Measurements from ENCODE around the gene ANXA3.
"Not testable (repeated sequence)": the region's sequence is repeated elsewhere in the genome, so short reads cannot be mapped to it uniquely, and the experiment has no call there.

The ANXA3 gene

DNA sequence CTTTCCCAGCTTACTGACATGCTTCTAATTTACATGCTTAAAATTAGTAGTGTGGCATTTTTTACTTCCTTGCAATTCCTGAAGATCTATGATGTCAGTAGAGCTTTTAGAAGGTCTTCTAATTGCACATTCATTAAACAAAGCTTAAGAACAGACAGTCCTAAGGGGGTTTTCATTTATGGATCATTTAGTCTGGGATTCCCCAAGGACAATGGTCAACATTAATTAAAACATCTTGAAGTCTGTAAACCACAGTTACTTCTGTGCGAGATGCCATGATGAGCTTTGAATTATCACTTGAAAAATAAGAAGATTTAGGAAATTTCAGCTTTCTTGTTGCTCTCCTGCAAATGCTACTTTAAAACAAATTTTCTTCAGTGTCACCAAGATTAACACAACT lies 20.2 kb downstream of the ANXA3 start:
- no peak for DNase-seq (ENCODE audit: low read depth, low spot score)

DNA sequence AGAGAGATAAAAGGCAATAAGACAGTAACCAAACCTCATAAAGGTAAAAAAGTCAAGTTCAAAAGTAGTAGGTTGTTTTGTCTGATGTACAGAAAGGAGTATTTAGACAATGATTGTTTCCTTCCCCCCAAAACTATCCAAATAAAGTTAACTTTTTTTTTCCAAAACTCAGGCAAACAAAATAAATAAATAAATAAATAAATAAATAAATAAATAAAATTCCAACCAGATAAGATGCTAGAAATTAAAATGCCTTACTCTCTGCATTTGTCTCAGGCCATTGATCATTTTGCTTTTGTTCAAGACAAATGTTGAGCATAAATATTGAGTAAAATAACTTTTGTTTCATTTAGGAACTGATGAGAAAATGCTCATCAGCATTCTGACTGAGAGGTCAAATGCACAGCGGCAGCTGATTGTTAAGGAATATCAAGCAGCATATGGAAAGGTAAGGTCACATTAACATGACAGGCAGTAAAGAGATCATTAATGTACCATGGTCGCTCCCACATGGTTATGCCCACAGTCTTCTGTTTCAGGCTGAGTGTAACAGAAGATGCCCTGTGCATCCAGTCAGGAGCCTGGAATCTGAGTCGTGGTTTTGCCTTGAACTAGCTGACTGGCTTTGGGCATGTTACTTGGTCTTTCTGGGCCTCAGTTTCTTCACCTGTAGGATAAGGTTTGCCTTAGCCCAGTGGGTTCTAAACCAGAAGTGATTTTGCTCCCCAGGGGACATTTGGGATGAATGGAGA lies 27.3 kb downstream of the ANXA3 start:
- no peak for DNase-seq (ENCODE audit: low read depth, low spot score)

DNA sequence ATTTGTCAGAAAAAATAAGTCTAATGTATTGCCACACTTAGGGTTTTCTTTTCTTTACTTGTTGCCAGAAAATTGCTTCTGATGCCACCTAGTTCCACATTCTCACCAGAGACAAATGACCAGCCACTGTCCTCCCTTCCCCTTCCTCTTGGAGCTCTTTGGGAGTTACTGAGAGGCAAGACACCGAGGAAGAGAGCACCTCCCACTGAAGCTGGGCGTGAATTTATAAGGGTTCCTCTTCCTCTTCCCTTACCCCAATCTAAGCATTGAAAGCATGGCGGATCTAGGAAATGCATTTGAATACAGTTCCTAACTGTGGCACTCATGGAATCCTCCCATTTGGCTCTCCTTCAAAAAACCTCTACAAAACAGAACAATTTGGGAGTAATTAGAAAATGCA lies 30.0 kb downstream of the ANXA3 start:
- no peak for DNase-seq (ENCODE audit: low read depth, low spot score)

DNA sequence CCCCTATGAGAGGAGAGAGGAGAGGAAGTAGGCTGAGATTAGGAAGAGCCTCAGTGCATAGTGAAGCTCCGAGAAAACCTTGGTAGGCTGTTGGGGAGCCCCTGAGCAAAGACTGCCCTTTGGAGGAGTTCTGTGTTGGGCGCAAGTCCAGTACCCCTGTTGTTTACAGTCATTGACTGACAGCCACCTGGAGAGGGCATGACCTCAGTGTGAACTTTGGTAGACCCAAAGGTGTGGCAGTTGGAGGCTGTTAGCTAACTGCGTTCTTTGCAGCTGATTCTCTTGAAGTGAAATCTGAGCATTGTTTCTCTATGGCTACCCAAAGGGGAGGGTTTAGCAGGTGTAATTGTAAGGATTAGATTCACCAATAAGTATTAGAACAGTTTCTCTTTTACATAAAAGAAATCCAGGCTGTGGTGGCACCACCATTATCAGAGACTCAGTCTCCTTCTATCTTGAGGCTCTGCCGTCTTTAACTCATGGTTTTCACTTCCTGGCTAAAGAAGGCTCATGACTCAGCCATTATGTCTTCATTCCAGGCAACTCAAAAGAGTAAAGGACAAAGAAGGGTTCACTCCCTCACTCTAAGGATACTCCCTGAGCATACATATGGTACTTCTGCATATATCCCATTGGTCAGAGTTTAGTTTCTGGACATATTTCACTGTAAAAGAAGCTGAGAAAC lies 33.4 kb downstream of the ANXA3 start:
- DNase-seq (ENCODE audit: low read depth, low spot score), result no peak

DNA sequence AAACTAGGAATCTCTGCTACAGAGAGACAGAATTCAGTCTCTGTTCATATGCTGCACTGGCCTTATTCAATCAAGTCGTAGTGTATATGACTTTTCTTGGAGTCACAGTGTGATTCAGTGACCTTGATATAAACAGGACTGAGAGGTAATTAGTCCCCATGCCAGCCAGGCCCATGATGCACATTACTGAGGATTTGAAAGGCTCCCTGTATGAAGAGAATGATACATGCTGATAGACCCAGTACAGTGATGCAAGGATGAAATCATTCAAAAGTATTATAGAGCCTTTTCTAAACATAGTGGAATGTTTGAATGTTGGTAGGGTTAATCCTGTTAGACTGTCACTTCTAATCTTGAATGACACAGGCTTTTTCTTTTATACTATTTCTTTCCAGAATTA lies 34.1 kb downstream of the ANXA3 start:
- no peak for DNase-seq (ENCODE audit: low read depth, low spot score)

DNA sequence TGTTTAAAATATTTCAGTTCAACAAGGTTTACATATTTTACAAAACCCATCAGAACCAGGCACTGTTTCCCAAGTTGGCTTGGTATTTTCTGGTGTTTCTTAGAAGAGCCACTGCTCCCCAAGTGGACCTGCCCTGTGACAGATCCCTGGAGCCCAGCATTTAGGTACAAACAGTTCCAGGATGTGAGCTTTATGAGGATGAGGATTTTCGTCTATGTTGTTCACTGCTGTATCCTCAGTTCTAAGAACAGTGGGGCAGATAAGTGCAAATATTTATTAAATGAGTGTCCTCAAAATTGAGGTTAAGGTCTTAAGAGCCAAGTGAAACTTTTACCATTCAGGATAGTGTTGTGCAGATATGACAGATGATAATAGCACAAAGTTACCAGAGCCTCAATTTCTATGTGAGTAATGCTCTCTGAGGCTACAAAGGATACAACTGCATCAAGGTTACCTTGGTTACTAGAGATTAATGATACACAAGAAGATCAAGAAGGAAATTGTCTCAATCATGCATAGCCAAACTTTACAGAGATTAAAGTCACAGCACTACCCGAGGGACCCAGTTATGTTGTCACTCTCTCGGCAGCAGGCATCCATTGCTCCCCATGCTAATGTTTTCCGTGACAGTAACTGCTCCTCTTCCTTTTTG lies 37.5 kb downstream of the ANXA3 start:
- no peak for DNase-seq (ENCODE audit: low read depth, low spot score)

GRCh38 chr4:78591404-78591803 lies 39.8 kb downstream of the ANXA3 start:
- DNase-seq (ENCODE audit: low read depth, low spot score), result no peak

DNA sequence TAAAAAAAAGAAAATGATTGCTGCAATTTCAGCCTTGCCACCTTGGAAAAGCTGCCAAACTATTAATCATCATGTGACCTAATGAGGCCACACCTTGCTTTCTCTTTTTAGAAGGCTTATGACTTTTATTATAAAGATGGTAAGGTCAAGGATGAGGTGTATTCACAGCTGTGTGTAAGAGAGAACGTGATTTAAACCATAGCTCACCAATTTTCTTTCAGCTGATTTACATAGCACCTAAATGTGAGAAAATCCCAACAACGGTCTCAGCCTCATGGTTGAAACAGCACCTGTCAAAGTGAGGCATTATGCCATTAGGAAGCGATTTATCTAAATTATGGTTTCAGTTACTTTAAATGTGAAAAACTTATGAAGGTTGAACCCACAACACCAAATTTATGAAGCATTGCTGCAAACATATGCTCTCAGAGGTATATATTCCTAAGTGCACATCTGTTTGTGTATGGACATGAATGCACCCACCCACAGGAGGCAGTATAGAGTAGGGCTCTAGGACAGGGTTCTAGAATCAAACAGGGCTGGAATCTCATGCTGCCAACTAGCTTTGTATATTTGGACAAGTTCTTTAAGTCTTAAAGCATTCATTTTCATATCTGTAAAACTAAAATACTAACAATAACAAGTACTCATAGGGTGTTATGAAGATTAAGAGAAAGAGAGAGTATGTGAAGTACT lies 40.7 kb downstream of the ANXA3 start:
- no peak for DNase-seq (ENCODE audit: low read depth, low spot score)

DNA sequence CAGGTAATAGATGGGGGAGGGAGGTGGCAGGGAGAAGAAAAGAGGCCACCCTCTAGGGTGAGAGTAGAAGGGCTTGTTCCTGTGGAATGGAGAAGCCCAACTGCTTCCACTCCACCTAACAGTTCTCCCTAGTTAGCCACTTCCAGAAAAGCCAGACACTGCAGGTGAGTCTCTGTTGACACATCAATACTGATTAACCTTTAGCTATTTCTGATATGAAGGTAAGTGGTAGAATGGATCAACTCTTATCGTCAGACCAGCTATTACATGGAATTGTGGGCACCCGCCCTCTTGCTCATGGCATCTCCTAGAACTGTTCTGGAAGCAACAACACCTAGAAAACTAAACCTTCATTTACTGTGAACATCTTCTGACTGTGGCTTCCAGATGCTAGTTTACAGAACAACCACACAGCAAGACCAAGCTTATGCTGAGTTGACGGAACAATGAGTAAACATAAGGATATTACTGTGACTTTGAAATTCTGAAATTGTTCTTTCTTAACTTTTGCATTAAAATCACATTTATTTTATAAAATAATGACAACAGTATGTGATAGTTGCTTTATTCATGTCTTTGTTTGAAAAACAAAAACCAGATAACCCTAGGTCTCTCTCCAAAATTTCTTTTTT lies 44.7 kb downstream of the ANXA3 start:
- no peak for DNase-seq (ENCODE audit: low read depth, low spot score)

GRCh38 chr4:78598431-78598830 lies 46.9 kb downstream of the ANXA3 start:
- DNase-seq (ENCODE audit: low read depth, low spot score), result not testable (repeated sequence)

GRCh38 chr4:78599147-78599546 lies 47.6 kb downstream of the ANXA3 start:
- no peak for DNase-seq (ENCODE audit: low read depth, low spot score)

GRCh38 chr4:78599931-78600375 lies 48.4 kb downstream of the ANXA3 start:
- DNase-seq (ENCODE audit: low read depth, low spot score), result no peak

DNA sequence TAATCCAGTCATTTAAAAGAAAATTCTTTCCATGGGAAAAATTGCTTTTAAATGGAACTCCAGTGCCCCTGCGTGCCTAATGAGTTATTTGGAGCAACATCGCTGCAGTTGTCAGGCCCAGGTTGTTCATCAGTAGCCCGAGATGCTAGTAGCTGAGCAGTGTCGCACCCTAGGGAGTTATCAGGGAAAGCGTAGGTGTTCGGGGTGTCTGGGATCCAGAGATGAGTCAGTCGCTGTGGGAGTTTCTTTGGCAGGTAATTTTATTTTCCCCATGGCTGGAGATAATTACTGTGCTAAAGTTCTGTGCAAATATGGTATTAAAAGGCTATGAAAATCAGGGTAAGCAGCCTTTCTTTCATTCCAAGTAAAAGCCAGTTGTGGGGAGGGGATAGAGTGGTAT lies 49.4 kb downstream of the ANXA3 start:
- no peak for DNase-seq (ENCODE audit: low read depth, low spot score)

DNA sequence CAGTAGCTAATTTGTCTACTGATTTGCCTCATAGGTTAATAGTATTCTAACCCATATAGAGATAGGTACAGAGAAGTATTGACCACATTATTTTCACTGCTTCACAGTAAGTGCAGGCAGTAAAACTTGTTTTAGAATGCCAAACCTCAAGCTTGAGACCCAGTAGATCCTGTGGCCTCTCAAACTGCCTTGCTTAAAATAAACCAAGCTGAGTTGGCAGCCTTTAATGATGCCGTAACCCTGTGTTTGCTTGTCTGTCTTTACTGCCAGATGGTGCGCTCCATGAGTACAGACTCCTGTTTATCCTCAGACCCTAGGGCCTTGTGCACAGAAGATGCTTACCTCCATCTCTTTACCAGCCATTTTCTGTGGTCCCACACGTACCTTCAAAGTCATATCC lies 50.8 kb downstream of the ANXA3 start:
- no peak for DNase-seq (ENCODE audit: low read depth, low spot score)

GRCh38 chr4:78603384-78603783 lies 51.8 kb downstream of the ANXA3 start:
- DNase-seq (ENCODE audit: low read depth, low spot score), result no peak

DNA sequence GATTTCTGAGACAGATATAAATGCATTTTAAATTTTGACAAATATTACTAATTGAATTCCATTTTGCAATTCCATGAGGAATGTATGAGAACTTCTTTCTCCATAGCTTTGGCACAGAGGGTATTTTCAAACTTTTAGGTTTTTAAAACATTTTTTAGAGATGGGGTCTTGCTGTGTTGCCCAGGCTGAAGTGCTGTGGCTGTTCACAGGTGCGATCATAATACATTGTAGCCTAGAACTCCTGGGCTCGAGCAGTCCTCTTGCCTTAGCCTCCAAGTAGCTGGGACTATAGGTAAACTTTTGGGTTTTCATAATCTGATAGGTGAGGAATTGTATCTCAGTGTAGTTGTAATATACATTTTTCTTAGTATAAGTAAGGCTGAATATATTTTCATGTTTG lies 53.4 kb downstream of the ANXA3 start:
- DNase-seq (ENCODE audit: low read depth, low spot score), result no peak

GRCh38 chr4:78606035-78606434 lies 54.5 kb downstream of the ANXA3 start:
- no peak for DNase-seq (ENCODE audit: low read depth, low spot score)

- no peak for DNase-seq (ENCODE audit: low read depth, low spot score)
Measured at GRCh38 chr4:78606530-78607095, 55.0 kb downstream of the ANXA3 start.

DNA sequence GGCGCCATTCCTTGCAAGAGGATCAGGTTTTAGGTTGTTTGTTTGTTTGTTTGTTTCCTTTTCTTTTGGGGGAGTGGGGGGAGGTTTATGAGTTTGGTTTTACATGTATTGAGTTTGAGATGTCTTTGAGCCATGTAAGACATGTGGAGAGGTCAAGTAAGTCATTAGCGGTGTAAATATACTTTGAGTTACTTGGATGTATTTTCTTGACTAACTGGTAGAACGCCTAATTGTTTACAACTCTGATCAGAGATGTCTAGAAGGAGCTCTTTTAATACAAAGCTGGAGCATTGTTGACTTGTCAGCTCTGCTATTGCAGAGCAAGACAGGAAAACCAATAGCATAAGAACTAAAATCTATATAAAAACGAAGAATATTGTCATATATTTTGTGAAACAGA lies 57.1 kb downstream of the ANXA3 start:
- DNase-seq (ENCODE audit: low read depth, low spot score), result no peak

- DNase-seq (ENCODE audit: low read depth, low spot score), result no peak
Measured at GRCh38 chr4:78609580-78609979, 58.0 kb downstream of the ANXA3 start.

DNA sequence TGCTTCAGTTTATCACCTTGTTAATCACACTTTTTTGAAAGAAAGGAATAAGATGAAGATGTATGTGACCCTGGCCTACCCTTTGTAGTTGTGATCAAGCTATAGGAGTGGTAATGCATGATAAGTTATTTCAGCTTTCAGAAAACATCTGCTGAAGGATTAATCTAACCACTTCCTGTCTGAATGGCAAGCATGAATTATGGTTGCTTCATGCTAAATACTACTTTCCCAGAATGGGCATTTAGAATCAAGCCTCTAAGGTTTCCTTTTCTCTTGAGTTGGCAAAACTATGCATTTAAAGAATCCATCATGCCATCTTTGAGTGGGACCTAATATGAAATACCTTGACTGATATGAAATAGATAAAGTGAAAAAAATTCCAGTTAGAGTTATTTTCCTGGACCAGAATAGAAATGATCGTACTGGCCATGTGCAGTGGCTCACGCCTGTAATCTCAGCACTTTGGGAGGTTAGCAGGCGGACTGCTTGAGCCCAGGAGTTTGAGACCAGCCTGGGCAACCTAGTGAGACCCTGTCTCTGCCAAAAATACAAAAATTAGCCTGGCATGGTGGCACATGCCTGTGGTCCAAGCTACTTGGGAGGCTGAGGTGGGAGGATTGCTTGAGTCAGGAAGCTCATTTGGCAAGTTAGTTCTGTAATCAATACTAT lies 59.1 kb downstream of the ANXA3 start:
- DNase-seq (ENCODE audit: low read depth, low spot score), result no peak

All from ELF-1 (cell line).